Activated T-helper 17 cell treated with anti-CD3 and anti-CD28 coated beads, Interleukin-2, amount 50 U/mL, for 72 hours (primary cell): Measurements from ENCODE around the gene LBHD1. TPM values are rescaled to one million over a fixed set of nuclear protein-coding genes. Genes with fewer than 3 reads are reported as not detected.
A peak's percentile ranks its signal among the peaks of the same experiment; 100 is the strongest.
"Not testable (repeated sequence)": the region's sequence is repeated elsewhere in the genome, so short reads cannot be mapped to it uniquely, and the experiment has no call there.

ENCODE experiments used
- ATAC-seq: fragments of 150-1000 bp; cut with Tn5 transposase; replicated peaks from 2 replicates; pipeline ENCODE4 v1.10.0; 2021; ENCODE audit warnings: mild to moderate bottlenecking, moderate library complexity
- H3K27ac Mint-ChIP-seq: one replicate; pipeline ENCODE4 v1.8.0; 2022; ENCODE audit warnings: mixed read lengths
- H3K27me3 Mint-ChIP-seq: one replicate; pipeline ENCODE4 v1.8.0; 2022; ENCODE audit warnings: mixed read lengths
- H3K36me3 Mint-ChIP-seq: one replicate; pipeline ENCODE4 v1.8.0; 2022; ENCODE audit warnings: low read depth, mild to moderate bottlenecking, mixed read lengths
- H3K4me1 Mint-ChIP-seq: one replicate; pipeline ENCODE4 v1.8.0; 2022; ENCODE audit warnings: mixed read lengths
- H3K4me3 Mint-ChIP-seq: one replicate; pipeline ENCODE4 v1.8.0; 2022; ENCODE audit warnings: mild to moderate bottlenecking, mixed read lengths
- H3K9me3 Mint-ChIP-seq: one replicate; pipeline ENCODE4 v1.8.0; 2022; ENCODE audit warnings: mixed read lengths
- total RNA-seq, 2 donors: library from RNA; stranded (reverse); gene quantifications; one replicate each; pipeline ENCODE4 v1.2.3, GENCODE V29; 2022

LBHD1 gene
- total RNA-seq, 2 donors from 2014 or later = 27.0 to 28.5 TPM

GRCh38 chr11:62678770-62679696 lies 7.0 kb upstream of the LBHD1 start, which contains the start of gene UBXN1:
Gene UBXN1 (minus strand): TSS chr11:62679073. CDS start chr11:62678923, 150 bp downstream.
- H3K4me3 Mint-ChIP-seq = peak within 1 kb of the TSS; percentile 79
- peak; percentile 91 for ATAC-seq
- H3K4me1 Mint-ChIP-seq = peaks cover 25% of the 10 kb centered on the region
- H3K36me3 Mint-ChIP-seq = peaks cover 47% of the 10 kb centered on the region
- no peaks in the 10 kb centered on the region for H3K9me3 Mint-ChIP-seq
- no peaks in the 10 kb centered on the region for H3K27me3 Mint-ChIP-seq
- peak within 1 kb of the TSS; percentile 83 for H3K27ac Mint-ChIP-seq

- H3K4me3 Mint-ChIP-seq = peak overlapping the region; percentile 79
- H3K36me3 Mint-ChIP-seq = peaks cover 53% of the 10 kb centered on the region
- no peaks in the 10 kb centered on the region for H3K27me3 Mint-ChIP-seq
- ATAC-seq = no peak
- peaks cover 25% of the 10 kb centered on the region for H3K4me1 Mint-ChIP-seq
- no peaks in the 10 kb centered on the region for H3K9me3 Mint-ChIP-seq
- H3K27ac Mint-ChIP-seq = peak overlapping the region; percentile 83
Observed at GRCh38 chr11:62678433-62678769, 6.3 kb upstream of the LBHD1 start.

GRCh38 chr11:62677714-62678113 lies 5.6 kb upstream of the LBHD1 start:
- peaks cover 25% of the 10 kb centered on the region for H3K4me1 Mint-ChIP-seq
- peaks cover 57% of the 10 kb centered on the region for H3K36me3 Mint-ChIP-seq
- H3K27me3 Mint-ChIP-seq = no peaks in the 10 kb centered on the region
- peak overlapping the region; percentile 79 for H3K4me3 Mint-ChIP-seq
- no peak for ATAC-seq
- peak overlapping the region; percentile 83 for H3K27ac Mint-ChIP-seq
- H3K9me3 Mint-ChIP-seq = no peaks in the 10 kb centered on the region

DNA sequence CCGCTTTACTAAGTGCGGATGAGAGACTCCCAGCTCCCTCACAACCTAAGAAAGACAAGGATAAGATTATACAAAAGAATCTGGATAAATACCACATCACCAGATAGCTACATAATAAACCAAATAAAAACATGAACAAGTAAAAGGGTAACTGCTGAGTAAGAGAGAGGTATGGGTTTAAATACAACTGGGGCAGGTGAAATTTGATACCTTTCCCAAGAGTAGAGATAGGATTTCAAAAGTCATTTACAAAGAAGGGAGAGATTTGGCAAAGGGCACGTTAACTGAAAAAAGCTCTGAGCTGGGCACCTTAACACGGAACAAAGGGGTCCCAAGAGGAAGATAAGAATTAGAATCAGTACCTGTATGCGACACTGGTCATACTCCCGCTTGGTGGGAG lies 5.1 kb upstream of the LBHD1 start:
- Mint-ChIP-seq H3K4me3 (peak overlapping the region; percentile 79), H3K27ac (peak overlapping the region; percentile 37), H3K27me3 (no peaks in the 10 kb centered on the region), H3K4me1 (peaks cover 25% of the 10 kb centered on the region), H3K36me3 (peaks cover 62% of the 10 kb centered on the region), H3K9me3 (no peaks in the 10 kb centered on the region)
- ATAC-seq = no peak

DNA sequence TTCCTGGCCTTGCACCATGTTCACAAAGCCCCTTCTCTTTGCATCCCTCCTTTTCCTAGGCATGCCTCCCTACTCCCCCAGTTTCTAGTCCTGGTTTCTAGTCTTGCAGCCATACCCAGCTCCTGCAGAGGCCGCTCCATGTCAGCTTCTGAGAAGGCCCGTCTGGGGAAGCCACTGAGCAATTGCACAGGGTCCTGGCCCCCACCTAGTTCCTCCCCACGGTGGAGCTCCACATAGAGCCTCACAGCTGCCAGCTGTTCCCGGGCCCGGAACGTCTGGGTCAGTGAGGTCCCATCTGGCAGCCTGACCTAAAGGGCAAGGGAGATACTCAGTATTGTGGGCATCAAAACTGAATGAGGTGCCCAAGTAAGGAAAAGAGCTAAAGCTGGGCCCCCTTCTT lies 4.6 kb upstream of the LBHD1 start:
- H3K36me3 Mint-ChIP-seq = peaks cover 67% of the 10 kb centered on the region
- peak overlapping the region; percentile 79 for H3K4me3 Mint-ChIP-seq
- no peaks in the 10 kb centered on the region for H3K9me3 Mint-ChIP-seq
- H3K4me1 Mint-ChIP-seq = peaks cover 25% of the 10 kb centered on the region
- H3K27me3 Mint-ChIP-seq = no peaks in the 10 kb centered on the region
- peak overlapping the region; percentile 37 for H3K27ac Mint-ChIP-seq
- ATAC-seq = no peak

DNA sequence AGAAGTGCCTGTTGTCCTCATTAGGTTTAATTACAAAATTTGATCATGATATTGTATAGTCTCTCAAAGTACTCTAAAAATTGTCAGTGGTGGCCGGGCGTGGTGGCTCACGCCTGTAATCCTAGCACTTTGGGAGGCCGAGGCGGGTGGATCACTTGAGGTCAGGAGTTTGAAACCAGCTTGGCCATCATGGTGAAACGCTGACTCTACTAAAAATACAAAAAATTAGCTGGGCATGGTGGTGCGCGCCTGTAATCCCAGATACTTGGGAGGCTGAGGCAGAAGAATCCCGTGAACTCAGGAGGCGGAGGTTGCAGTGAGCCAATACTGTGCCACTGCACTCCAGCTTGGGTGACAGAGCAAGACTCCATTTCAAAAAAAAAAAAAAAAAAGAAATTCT lies 3.3 kb upstream of the LBHD1 start:
- H3K9me3 Mint-ChIP-seq, H3K27ac Mint-ChIP-seq, ATAC-seq, H3K27me3 Mint-ChIP-seq, H3K4me3 Mint-ChIP-seq: not testable (repeated sequence)
- Mint-ChIP-seq H3K4me1 (peaks cover 20% of the 10 kb centered on the region), H3K36me3 (peaks cover 80% of the 10 kb centered on the region)

DNA sequence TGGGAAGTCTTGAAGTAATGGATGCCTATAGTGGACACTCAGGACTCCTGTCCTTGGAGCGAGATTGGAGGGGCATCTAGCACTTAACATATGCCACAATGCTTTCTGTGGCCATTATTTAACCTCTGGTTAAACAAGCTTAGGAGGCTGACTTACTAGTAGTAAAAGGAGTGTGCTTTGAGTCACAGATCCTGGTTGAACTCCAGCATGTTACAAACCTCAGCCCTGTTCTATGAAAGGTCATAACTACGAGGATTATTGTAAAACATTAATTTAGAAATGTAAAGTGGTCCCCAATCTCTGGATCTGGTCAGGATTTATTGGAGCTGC lies 1.1 kb upstream of the LBHD1 start:
- no peaks in the 10 kb centered on the region for H3K9me3 Mint-ChIP-seq
- H3K27ac Mint-ChIP-seq = no peak overlapping the region
- H3K4me1 Mint-ChIP-seq = peaks cover 26% of the 10 kb centered on the region
- H3K27me3 Mint-ChIP-seq = no peaks in the 10 kb centered on the region
- peaks cover 93% of the 10 kb centered on the region for H3K36me3 Mint-ChIP-seq
- no peak for ATAC-seq
- H3K4me3 Mint-ChIP-seq = peak overlapping the region; percentile 99

DNA sequence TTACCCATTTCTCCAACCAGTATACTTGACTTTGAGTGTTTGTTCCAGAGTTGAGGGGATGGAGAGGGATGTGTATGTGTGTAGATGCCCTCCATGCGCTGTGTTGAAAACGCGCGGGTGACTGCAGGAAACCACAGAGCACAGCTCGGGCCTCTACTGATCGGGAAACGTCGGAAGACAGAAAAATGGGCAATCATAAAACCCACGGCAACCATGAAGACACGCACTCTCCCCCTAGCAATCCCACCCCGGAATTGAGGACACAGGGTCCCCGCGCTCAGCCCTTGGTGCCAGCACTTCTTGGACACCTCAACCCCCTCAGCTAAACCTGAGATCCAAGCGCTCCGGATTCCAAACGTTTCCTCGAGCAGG lies 845 bp downstream of the LBHD1 start:
- Mint-ChIP-seq H3K27me3 (no peaks in the 10 kb centered on the region), H3K4me3 (peak overlapping the region; percentile 99), H3K36me3 (peaks cover 93% of the 10 kb centered on the region), H3K27ac (peak overlapping the region; percentile 98), H3K9me3 (no peaks in the 10 kb centered on the region), H3K4me1 (peaks cover 19% of the 10 kb centered on the region)
- ATAC-seq = peak; percentile 27

DNA sequence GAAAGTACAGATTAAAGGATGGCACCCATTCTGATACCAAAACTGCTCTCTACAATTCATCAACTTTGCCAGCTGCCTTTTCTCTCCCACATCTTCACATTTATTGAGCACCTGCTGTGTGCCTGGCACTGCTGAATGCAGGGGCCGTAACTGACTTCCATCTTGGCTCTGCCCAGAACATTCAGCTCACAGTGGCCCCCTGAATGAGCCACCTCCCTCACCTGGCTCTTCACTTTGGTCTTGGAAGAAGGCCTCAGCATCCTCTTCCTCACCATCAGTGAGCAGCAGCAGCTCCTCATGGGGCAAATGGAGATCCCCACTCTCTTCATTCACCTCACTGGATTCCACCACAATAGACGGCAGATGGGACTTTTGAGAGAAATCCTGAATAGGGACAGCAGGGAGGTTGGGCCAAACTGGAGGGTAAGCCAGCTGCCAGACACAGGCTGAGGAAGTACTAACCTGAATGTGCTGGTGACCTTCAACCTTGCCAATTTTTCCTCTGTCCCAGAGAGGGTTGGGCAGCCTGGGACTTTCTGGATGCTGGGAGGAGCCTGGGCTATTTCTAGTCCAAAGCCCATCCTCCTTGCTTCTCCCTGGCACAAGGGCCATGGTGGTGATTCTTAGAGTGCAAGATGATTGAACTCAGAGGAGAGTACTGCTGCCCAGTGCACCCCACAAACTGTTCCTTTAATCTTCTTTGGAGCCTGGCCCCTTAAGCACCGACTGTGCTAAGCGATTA lies 2.5 kb downstream of the LBHD1 start:
- Mint-ChIP-seq H3K27ac (peak overlapping the region; percentile 98), H3K27me3 (no peaks in the 10 kb centered on the region), H3K36me3 (peaks cover 96% of the 10 kb centered on the region), H3K9me3 (no peaks in the 10 kb centered on the region), H3K4me1 (peaks cover 14% of the 10 kb centered on the region), H3K4me3 (peak overlapping the region; percentile 99)
- no peak for ATAC-seq

GRCh38 chr11:62667460-62667859 lies 4.6 kb downstream of the LBHD1 start:
- peak overlapping the region; percentile 82 for H3K27ac Mint-ChIP-seq
- peaks cover 13% of the 10 kb centered on the region for H3K4me1 Mint-ChIP-seq
- no peaks in the 10 kb centered on the region for H3K9me3 Mint-ChIP-seq
- H3K36me3 Mint-ChIP-seq = peaks cover 100% of the 10 kb centered on the region
- no peaks in the 10 kb centered on the region for H3K27me3 Mint-ChIP-seq
- peak overlapping the region; percentile 89 for H3K4me3 Mint-ChIP-seq
- ATAC-seq = no peak

DNA sequence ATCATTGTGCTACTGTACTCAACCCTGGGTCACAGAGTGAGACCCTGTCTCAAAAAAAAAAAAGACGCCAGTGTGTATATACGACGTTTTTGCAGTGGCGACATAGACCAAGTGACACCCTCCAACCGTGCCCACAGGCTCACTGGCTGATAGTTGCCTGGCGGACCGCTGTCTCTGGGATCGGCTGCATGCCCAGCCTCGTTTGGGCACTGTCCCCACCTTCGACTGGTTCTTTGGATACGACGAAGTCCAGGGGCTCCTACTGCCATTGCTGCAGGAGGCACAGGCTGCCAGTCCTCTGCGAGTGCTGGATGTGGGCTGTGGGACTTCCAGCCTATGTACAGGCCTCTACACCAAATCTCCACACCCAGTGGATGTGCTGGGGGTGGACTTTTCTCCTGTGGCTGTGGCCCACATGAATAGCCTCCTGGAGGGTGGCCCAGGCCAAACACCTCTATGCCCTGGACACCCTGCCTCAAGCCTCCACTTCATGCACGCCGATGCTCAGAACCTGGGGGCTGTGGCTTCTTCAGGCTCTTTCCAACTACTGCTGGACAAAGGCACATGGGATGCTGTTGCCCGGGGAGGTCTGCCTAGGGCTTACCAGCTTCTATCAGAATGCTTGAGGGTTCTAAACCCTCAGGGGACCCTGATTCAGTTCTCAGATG lies 5.7 kb downstream of the LBHD1 start:
- H3K27ac Mint-ChIP-seq = peak overlapping the region; percentile 82

GRCh38 chr11:62665599-62666258 lies 6.3 kb downstream of the LBHD1 start:
- Mint-ChIP-seq H3K4me3 (peak overlapping the region; percentile 89), H3K36me3 (peaks cover 100% of the 10 kb centered on the region), H3K4me1 (peaks cover 13% of the 10 kb centered on the region), H3K27ac (peak overlapping the region; percentile 82), H3K27me3 (no peaks in the 10 kb centered on the region), H3K9me3 (no peaks in the 10 kb centered on the region)
- peak; percentile 32 for ATAC-seq

More for the DNA sequence above, 5.7 kb downstream of the LBHD1 start:
- peaks cover 13% of the 10 kb centered on the region for H3K4me1 Mint-ChIP-seq
- no peak for ATAC-seq
- peak overlapping the region; percentile 89 for H3K4me3 Mint-ChIP-seq
- H3K27me3 Mint-ChIP-seq = no peaks in the 10 kb centered on the region
- peaks cover 100% of the 10 kb centered on the region for H3K36me3 Mint-ChIP-seq
- H3K9me3 Mint-ChIP-seq = no peaks in the 10 kb centered on the region

GRCh38 chr11:62665075-62665598 lies 6.9 kb downstream of the LBHD1 start, which contains the start of the genes C11orf98 and CSKMT:
Gene C11orf98 (minus strand): TSS chr11:62665210. CDS start chr11:62665169, 41 bp downstream.
Gene CSKMT (plus strand): TSS chr11:62665312. CDS start chr11:62665880, 568 bp downstream.
- Mint-ChIP-seq H3K4me3 (peak within 1 kb of the TSS; percentile 89), H3K27me3 (no peaks in the 10 kb centered on the region), H3K36me3 (peaks cover 96% of the 10 kb centered on the region), H3K4me1 (peaks cover 13% of the 10 kb centered on the region), H3K9me3 (no peaks in the 10 kb centered on the region), H3K27ac (peak within 1 kb of the TSS; percentile 82)
- ATAC-seq = peak; percentile 96
